T-helper 9 cell (primary cell): ENCODE results near the gene EPS15.
"Not testable (repeated sequence)": the region's sequence is repeated elsewhere in the genome, so short reads cannot be mapped to it uniquely, and the experiment has no call there.

ENCODE experiments used
- DNase-seq: peaks from one replicate; pipeline ENCODE4 v3.0.0-alpha.2; 2020

Gene EPS15

DNA sequence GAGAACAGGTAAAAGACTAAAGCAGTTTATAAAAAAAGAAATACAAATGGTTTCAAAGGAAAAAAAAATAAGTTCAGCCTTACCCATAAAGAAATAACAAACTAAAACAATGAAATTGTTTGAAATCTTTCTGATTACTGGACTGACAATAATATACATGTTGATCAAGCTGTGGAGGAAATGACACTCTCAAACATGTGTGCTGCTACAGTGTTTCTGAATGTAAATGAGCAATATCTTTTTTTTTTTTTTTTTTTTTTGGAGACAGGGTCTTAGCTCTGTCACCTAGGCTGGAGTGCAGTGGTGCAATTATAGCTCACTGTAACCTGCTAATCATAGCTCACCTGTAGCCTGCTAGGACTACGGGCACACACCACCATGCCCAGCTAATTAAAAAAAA is 6.5 kb downstream of the EPS15 start:
- DNase-seq, result no peak

DNA sequence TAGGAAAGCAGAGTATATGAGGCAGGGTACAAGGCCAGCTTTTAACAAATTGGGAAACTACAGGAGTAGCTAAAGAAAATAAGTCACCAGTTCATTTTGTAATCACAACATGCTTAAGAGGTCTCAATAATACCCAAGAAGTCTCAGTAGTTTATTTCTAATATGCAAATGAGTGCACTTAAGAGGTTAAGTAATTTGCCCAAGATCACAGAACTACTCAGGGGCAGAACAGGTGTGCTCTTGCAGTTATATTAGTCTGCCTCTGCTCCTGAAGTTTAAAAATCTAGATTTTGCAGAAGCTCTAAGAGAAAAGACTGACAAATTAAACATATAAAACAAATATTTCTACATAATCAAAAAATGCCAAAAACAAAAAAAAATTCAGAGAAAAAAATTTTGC is 6.9 kb downstream of the EPS15 start:
- no peak for DNase-seq

GRCh38 chr1:51509773-51510172 is 9.3 kb downstream of the EPS15 start:
- no peak for DNase-seq

DNA sequence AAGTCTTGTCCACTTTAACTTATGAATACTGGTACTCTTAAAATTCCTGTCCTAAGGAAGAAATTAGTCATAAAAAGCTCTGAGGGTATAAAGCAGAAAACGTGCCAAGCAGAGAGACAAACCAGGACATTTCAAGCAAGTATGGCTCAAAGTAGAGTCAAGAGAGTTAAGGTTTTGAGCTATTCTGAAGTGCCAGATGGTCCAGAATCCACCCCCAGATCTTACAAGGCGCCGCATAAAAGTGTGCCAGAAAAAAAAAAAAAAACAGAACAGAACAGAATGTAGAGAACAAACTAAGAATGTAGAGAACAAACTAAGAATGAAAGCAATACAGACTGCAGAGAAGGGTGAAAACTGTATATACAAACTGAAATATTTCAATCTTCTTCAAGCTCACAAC is 12.5 kb downstream of the EPS15 start:
- no peak for DNase-seq

- DNase-seq, result no peak
Measured at GRCh38 chr1:51504806-51505525, 14.1 kb downstream of the EPS15 start.

DNA sequence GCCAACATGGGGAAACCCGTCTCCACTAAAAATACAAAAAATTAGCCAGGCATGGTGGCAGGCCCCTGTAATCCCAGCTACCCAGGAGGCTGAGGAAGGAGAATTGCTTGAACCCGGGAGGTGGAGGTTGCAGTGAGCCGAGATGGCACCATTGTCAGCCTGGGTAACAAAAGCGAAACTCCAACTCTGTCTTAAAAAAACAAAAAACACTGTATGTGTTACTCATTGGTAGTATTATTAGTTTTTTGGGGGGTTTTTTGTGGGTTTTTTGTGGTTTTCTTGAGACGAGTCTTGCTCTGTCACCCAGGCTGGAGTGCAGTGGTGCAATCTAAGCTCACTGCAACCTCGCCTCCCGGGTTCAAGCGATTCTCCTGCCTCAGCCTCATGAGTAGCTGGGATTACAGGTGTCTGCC is 17.8 kb downstream of the EPS15 start:
- DNase-seq, result not testable (repeated sequence)

- no peak for DNase-seq
Measured at GRCh38 chr1:51499694-51500093, 19.4 kb downstream of the EPS15 start.

- DNase-seq, result no peak
Measured at GRCh38 chr1:51498924-51499323, 20.1 kb downstream of the EPS15 start.

- no peak for DNase-seq
Measured at GRCh38 chr1:51497340-51497739, 21.7 kb downstream of the EPS15 start.

GRCh38 chr1:51494138-51494830 is 24.8 kb downstream of the EPS15 start:
- DNase-seq, result no peak

DNA sequence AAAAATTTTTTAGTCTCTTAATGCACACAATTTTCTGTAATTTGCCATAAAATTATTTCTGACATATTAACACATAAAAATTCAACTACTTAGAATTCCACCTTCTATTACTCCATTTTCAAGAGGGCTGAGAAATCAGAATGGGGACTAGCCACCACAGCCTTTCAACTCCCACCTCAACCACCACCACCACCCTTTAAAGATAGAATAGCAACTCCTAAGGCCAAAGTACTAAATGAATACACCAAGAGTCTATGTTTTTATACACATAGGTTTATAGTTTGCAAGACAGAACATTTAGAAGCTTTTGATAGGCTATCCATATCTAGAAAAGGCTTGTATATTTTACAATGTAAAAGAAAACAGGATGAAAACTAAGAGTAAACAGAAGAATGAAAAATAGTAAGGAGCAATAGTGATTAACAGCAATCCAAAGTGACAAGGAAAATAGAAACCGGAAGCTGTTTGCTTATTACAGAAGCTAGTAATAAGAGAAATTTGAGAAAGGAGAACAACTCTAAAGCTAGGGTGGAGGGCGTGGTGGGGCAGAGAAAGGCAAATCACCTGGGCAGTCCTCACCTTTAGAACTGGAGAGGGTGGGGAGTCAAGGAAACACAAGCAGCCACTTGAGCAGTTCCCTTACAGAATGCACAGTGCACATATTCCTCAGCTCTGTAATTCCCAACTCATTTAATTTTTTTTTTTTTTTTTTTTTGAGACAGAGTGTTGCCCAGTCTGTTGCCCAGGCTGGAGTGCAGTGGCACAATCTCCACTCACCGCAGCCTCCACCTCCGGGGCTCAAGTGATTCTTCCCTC is 27.7 kb downstream of the EPS15 start:
- DNase-seq, result no peak

DNA sequence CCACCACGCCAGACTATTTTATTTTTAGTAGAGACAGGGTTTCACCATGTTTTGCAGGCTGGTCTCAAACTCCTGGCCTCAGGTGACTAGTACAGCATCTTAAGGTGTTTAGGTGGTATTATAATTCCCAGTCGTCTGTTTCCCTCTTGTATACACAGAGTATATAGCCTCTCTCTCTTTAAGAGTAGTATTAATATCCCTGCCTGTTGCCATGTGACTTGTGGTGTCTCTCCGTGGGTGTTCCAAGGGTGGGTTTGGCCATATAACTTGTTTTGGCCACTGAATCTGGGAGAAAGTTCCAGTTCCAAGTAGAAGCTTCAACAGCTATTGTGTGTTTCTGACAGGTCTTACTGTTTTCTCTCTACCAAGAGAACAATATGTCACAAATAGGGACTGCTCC is 29.6 kb downstream of the EPS15 start:
- no peak for DNase-seq

DNA sequence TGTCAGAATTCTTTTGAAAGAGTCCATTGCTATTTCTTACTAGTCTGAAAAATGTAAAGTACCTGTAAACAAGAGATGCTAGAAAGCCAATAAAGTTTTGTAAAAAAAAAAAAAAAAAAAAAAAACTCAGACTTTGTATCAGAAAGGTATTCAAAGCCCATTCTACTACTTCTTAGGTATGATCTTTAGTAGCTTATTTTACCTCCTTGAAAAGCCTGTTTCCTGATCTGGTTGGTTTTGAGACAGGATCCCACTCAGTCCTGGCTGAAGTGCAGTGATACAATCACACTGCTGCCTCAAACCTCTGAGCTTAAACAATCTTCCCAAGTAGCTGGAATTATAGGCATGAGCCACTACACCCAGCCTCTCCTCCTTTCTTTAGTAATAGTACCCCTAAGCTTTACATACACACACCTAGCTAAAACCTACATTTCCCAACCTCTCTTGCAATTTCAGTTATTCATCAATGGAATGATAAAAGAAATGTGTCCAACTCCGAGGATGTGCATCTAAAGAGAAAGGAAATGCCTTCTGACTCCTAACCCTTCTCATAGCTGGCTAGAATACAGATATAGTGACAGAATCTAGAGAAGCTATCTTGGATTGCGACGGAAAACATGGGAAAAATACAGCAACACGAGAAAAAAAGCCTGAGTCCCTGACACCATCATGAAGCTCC is 30.6 kb downstream of the EPS15 start:
- no peak for DNase-seq

DNA sequence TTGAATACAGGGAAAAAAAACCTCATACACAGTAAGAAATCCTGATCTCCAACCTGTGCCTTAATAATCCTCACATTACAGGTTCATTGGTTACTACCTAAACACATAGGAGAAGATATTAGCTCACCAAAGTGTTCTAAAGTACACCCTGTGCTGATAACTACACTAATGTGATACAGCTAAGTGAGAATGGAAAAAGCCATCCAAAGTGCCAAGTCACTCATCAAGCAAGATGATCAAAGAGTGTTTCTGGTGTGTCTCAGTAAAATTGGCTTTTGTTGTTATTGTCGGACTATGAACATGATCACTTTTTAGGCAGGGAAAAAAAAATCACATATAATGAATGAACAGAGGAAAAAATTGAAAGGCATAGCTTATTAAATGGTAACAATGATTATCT is 31.4 kb downstream of the EPS15 start:
- DNase-seq, result no peak

GRCh38 chr1:51484591-51484990 is 34.5 kb downstream of the EPS15 start:
- no peak for DNase-seq

DNA sequence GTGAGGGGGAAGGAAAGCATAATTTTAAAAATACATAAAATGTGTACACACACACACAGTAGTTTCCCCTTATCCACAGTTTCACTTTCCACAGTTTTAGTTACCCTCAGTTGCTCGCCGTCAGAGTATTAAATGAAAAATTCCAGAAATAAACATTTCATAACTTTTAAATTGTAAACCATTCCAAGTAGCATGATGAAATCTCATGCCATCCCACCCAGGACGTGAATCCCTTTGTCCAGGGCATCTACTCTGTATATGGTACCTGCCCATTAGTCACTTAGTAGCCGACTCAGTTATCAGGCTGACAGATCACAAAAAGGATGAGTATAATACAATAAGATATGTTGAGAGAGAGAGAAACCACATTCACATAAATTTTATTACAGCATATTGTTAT is 36.2 kb downstream of the EPS15 start:
- no peak for DNase-seq

DNA sequence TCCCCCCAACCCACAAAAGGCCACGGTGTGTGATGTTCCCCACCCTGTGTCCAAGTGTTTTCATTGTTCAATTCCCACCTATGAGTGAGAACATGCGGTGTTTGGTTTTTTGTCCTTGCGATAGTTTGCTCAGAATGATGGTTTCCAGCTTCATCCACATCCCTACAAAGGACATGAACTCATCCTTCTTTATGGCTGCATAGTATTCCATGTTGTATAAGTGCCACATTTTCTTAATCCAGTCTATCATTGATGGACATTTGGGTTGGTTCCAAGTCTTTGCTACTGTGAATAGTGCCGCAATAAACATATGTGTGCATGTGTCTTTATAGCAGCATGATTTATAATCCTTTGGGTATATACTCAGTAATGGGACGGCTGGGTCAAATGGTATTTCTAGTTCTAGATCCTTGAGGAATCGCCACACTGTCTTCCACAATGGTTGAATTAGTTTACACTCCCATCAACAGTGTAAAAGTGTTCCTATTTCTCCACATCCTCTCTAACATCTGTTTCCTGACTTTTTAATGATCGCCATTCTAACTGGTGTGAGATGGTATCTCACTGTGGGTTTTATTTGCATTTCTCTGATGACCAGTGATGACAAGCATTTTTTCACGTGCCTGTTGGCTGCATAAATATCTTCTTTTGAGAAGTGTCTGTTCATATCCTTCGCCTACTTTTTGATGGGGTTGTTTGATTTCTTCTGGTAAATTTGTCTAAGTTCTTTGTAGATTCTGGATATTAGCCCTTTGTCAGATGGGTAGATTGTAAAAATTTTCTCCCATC is 44.0 kb downstream of the EPS15 start:
- not testable (repeated sequence) for DNase-seq

GRCh38 chr1:51473331-51474115 is 45.5 kb downstream of the EPS15 start:
- DNase-seq, result no peak

GRCh38 chr1:51472359-51472758 is 46.7 kb downstream of the EPS15 start:
- no peak for DNase-seq

- DNase-seq, result no peak
Measured at GRCh38 chr1:51469518-51469917, 49.5 kb downstream of the EPS15 start.

DNA sequence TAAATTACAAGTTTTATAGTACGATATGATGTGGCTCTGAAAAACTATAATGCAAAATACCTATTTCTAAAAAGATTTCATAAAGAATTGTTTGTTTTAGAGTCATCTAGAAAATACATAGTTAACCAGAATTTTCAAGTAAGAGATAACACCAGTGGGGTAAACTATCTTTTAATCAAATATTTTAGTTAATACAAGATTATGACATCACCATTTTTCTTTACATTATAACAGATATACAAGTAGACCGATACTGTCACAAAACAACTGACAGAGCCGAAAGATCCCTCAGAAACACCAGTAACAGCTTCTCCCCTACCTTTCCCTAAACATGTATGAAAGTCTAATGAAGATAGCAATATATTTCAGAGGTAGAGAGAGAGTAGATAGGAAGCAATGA is 54.2 kb downstream of the EPS15 start:
- no peak for DNase-seq

GRCh38 chr1:51463561-51463960 is 55.5 kb downstream of the EPS15 start:
- no peak for DNase-seq
